H1 (cell line): ENCODE results near the gene ETNPPL. TPM values are rescaled to one million over a fixed set of nuclear protein-coding genes. Genes with fewer than 3 reads are reported as not detected.

ENCODE experiments used
- CTCF ChIA-PET: fragments of 300-600 bp; sonication (Branson Sonifier 250); formaldehyde crosslinking; loops from one replicate; lab custom pipeline; 2021; ENCODE audit not compliant: partially characterized antibody; lab: Charles Lee
- POLR2A ChIA-PET: fragments of 300-600 bp; sonication (Branson Sonifier 250); formaldehyde crosslinking; loops from one replicate; lab custom pipeline; 2021; ENCODE audit warnings: inconsistent platforms; ENCODE audit not compliant: partially characterized antibody; lab: Charles Lee
- DNase-seq, 2 experiments: peaks; one replicate each; pipeline versions ENCODE4 v3.0.0 to v3.0.0-alpha.2; 2010 to 2022; ENCODE audit warnings: low spot score in 2 of 2, low read depth in 1 of 2, mixed read lengths in 1 of 2
- FAIRE-seq: peaks from 2 replicates; lab custom pipeline; 2011; peaks lifted over from hg19 to GRCh38; lab: Jason Lieb, UNC
- H2AFZ ChIP-seq: 2 replicates; pipeline ENCODE4 v1.8.1; 2012; ENCODE audit warnings: low read length, inconsistent platforms
- H2AK5ac ChIP-seq: 2 replicates; pipeline ENCODE4 v1.6.1; 2013; ENCODE audit warnings: low read depth, low read length
- H2BK120ac ChIP-seq: replicated peaks from 2 replicates; pipeline ENCODE3; 2013; ENCODE audit warnings: low read depth, low read length, inconsistent platforms
- H2BK12ac ChIP-seq: 2 replicates; pipeline ENCODE4 v1.6.1; 2013; ENCODE audit warnings: low read depth, low read length
- H2BK15ac ChIP-seq: 2 replicates; pipeline ENCODE4 v1.6.1; 2013; ENCODE audit warnings: low read length
- H2BK20ac ChIP-seq: 2 replicates; pipeline ENCODE4 v1.6.1; 2013; ENCODE audit warnings: low read length
- H2BK5ac ChIP-seq: 2 replicates; pipeline ENCODE4 v1.6.1; 2013; ENCODE audit warnings: low read depth, low read length
- H3K14ac ChIP-seq: 2 replicates; pipeline ENCODE4 v1.6.1; 2013; ENCODE audit warnings: inconsistent platforms; ENCODE audit not compliant: insufficient read length
- H3K18ac ChIP-seq: 2 replicates; pipeline ENCODE4 v1.6.1; 2013; ENCODE audit warnings: low read length; ENCODE audit errors: extremely low read depth
- H3K23ac ChIP-seq: 2 replicates; pipeline ENCODE4 v1.6.1; 2013; ENCODE audit warnings: inconsistent platforms; ENCODE audit not compliant: insufficient read length
- H3K23me2 ChIP-seq: 2 replicates; pipeline ENCODE4 v1.6.1; 2013; ENCODE audit warnings: low read depth, low read length
- H3K27ac ChIP-seq: 2 replicates; pipeline ENCODE4 v1.6.1; 2011; ENCODE audit warnings: low read depth, low read length, inconsistent platforms
- H3K27me3 ChIP-seq, 4 experiments: replicated peaks in 1 of 4; 1 replicate in 1 of 4; 2 replicates in 3 of 4; pipeline versions ENCODE4 v1.6.1 to v1.8.1; 2011 to 2013; ENCODE audit warnings: low read length in 3 of 4, mild to moderate bottlenecking in 3 of 4, inconsistent platforms in 2 of 4, mixed read lengths in 2 of 4, moderate library complexity in 1 of 4; ENCODE audit not compliant: control insufficient read depth in 3 of 4, insufficient read depth in 3 of 4; ENCODE audit errors: extremely low read depth in 1 of 4
- H3K36me3 ChIP-seq, 4 experiments: 2 replicates each; pipeline versions ENCODE4 v1.6.1 to v1.8.1; 2011 to 2013; ENCODE audit warnings: mild to moderate bottlenecking in 4 of 4, low read length in 3 of 4, moderate library complexity in 2 of 4, control low read depth in 1 of 4, inconsistent platforms in 1 of 4; ENCODE audit not compliant: insufficient read depth in 4 of 4, control insufficient read depth in 2 of 4
- H3K4ac ChIP-seq: replicated peaks from 2 replicates; pipeline ENCODE3; 2013; ENCODE audit warnings: low read length, low read depth, mixed read lengths, inconsistent platforms; ENCODE audit not compliant: insufficient read length
- H3K4me1 ChIP-seq, 4 experiments: replicated peaks in 1 of 4; 1 replicate in 1 of 4; 2 replicates in 3 of 4; pipeline versions ENCODE4 v1.6.1 to v1.8.1; 2011 to 2013; ENCODE audit warnings: low read length in 3 of 4, inconsistent platforms in 2 of 4, mixed read lengths in 1 of 4; ENCODE audit not compliant: insufficient read depth in 4 of 4, control insufficient read depth in 3 of 4
- H3K4me2 ChIP-seq, 2 experiments: 2 replicates each; pipeline versions ENCODE4 v1.6.1 to v1.8.1; 2011 to 2013; ENCODE audit warnings: low read depth in 2 of 2, low read length in 2 of 2, control low read depth in 1 of 2, inconsistent platforms in 1 of 2, mild to moderate bottlenecking in 1 of 2; ENCODE audit not compliant: insufficient read depth in 1 of 2
- H3K4me3 ChIP-seq, 4 experiments: fragments of 200-600, 300-600 bp in 1 of 4; sonication (generic), shearing (Covaris generic), sonication (Bioruptor Twin) in 1 of 4; 2 replicates each; pipeline versions ENCODE4 v1.5.1 to v1.8.1; 2011 to 2016; ENCODE audit warnings: low read length in 4 of 4, low read depth in 3 of 4, control low read depth in 2 of 4, inconsistent platforms in 2 of 4, mild to moderate bottlenecking in 2 of 4, mixed read lengths in 1 of 4, moderate library complexity in 1 of 4; ENCODE audit not compliant: insufficient read depth in 2 of 4; ENCODE audit errors: extremely low read depth in 1 of 4
- H3K56ac ChIP-seq: replicated peaks from 2 replicates; pipeline ENCODE3; 2013; ENCODE audit warnings: low read depth, mild to moderate bottlenecking, mixed read lengths, low read length, inconsistent platforms; ENCODE audit not compliant: insufficient read length
- H3K79me1 ChIP-seq: 2 replicates; pipeline ENCODE4 v1.6.1; 2013; ENCODE audit warnings: low read depth, low read length, control low read depth
- H3K79me2 ChIP-seq, 2 experiments: 2 replicates each; pipeline versions ENCODE4 v1.6.1 to v1.8.1; 2012 to 2013; ENCODE audit warnings: low read length in 2 of 2, mild to moderate bottlenecking in 2 of 2, inconsistent platforms in 1 of 2; ENCODE audit not compliant: insufficient read depth in 2 of 2, control insufficient read depth in 1 of 2
- H3K9ac ChIP-seq, 4 experiments: replicated peaks in 1 of 4; 1 replicate in 1 of 4; 2 replicates in 3 of 4; pipeline versions ENCODE4 v1.6.1 to v1.8.1; 2011 to 2013; ENCODE audit warnings: low read depth in 3 of 4, low read length in 3 of 4, control low read depth in 2 of 4, mild to moderate bottlenecking in 2 of 4, moderate library complexity in 2 of 4, inconsistent platforms in 1 of 4; ENCODE audit errors: extremely low read depth in 1 of 4
- H3K9me3 ChIP-seq, 2 experiments: 2 replicates each; pipeline versions ENCODE4 v1.6.1 to v1.8.1; 2012 to 2013; ENCODE audit warnings: mild to moderate bottlenecking in 2 of 2, moderate library complexity in 2 of 2, control low read depth in 1 of 2, inconsistent platforms in 1 of 2, low read depth in 1 of 2, low read length in 1 of 2, mixed read lengths in 1 of 2; ENCODE audit not compliant: insufficient read depth in 2 of 2
- H4K20me1 ChIP-seq, 2 experiments: replicated peaks in 1 of 2; 2 replicates each; pipeline versions ENCODE3 to v1.8.1; 2011 to 2013; ENCODE audit warnings: inconsistent platforms in 2 of 2, low read length in 2 of 2, mild to moderate bottlenecking in 1 of 2; ENCODE audit not compliant: insufficient read depth in 2 of 2, control insufficient read depth in 1 of 2
- H4K5ac ChIP-seq: 2 replicates; pipeline ENCODE4 v1.6.1; 2013; ENCODE audit warnings: low read length, low read depth, mixed read lengths, inconsistent platforms; ENCODE audit not compliant: insufficient read length
- H4K8ac ChIP-seq: 2 replicates; pipeline ENCODE4 v1.8.0; 2013; ENCODE audit warnings: mild to moderate bottlenecking, moderate library complexity, low read length, inconsistent platforms; ENCODE audit not compliant: insufficient read depth; ENCODE audit errors: extremely low read depth
- H4K91ac ChIP-seq: replicated peaks from 2 replicates; pipeline ENCODE3; 2013; ENCODE audit warnings: low read length, mixed read lengths, inconsistent platforms; ENCODE audit not compliant: insufficient read length
- CEBPB ChIP-seq: IDR thresholded peaks from 2 replicates; pipeline ENCODE4 v1.6.1; 2012; ENCODE audit warnings: low read depth, low read length
- CHD1 ChIP-seq: IDR thresholded peaks from 2 replicates; pipeline ENCODE4 v1.6.1; 2012; ENCODE audit warnings: low read depth, low read length, improper control_type of control experiment
- CREB1 ChIP-seq: IDR thresholded peaks from 2 replicates; pipeline ENCODE4 v1.6.1; 2012; ENCODE audit warnings: inconsistent platforms
- CTBP2 ChIP-seq: IDR thresholded peaks from 2 replicates; pipeline ENCODE4 v1.7.0; 2011; ENCODE audit warnings: borderline replicate concordance, mild to moderate bottlenecking, moderate library complexity, mixed read lengths, low read length; ENCODE audit not compliant: insufficient read depth, insufficient read length
- E2F6 ChIP-seq: IDR thresholded peaks from 2 replicates; pipeline ENCODE4 v1.6.1; 2012; ENCODE audit warnings: inconsistent platforms
- EGR1 ChIP-seq: IDR thresholded peaks from 2 replicates; pipeline ENCODE4 v1.6.1; 2011; ENCODE audit warnings: low read depth, low read length, borderline replicate concordance
- EZH2 ChIP-seq: fragments of 200-600 bp; sonication (generic); IDR thresholded peaks from 2 replicates; pipeline ENCODE4 v1.7.1; 2012; ENCODE audit warnings: low read depth, mild to moderate bottlenecking, moderate library complexity, low read length, inconsistent platforms; ENCODE audit not compliant: severe bottlenecking
- FOSL1 ChIP-seq: IDR thresholded peaks from 2 replicates; pipeline ENCODE4 v1.6.1; 2011; ENCODE audit warnings: mild to moderate bottlenecking, low read depth, low read length, moderate library complexity; ENCODE audit not compliant: insufficient read depth
- KDM5A ChIP-seq: fragments of 200-600 bp; IDR thresholded peaks from 2 replicates; pipeline ENCODE4 v1.7.1; 2012; ENCODE audit warnings: mild to moderate bottlenecking, low read length, inconsistent platforms, mixed read lengths
- POLR2A ChIP-seq, 2 experiments: IDR thresholded peaks; 1 replicate in 1 of 2; 2 replicates in 1 of 2; pipeline ENCODE4 v1.6.1; 2011; ENCODE audit warnings: low read depth in 2 of 2, low read length in 2 of 2, mild to moderate bottlenecking in 2 of 2; ENCODE audit errors: control extremely low read depth in 1 of 2
- SUZ12 ChIP-seq: fragments of 200-600 bp; sonication (generic); IDR thresholded peaks from 2 replicates; pipeline ENCODE4 v1.6.1; 2012; ENCODE audit warnings: mild to moderate bottlenecking, inconsistent platforms, low read length, moderate library complexity, mixed read lengths
- TAF1 ChIP-seq: IDR thresholded peaks from 2 replicates; pipeline ENCODE4 v1.6.1; 2011; ENCODE audit warnings: mild to moderate bottlenecking, low read depth, low read length
- TEAD4 ChIP-seq: IDR thresholded peaks from 2 replicates; pipeline ENCODE4 v1.6.1; 2012; ENCODE audit warnings: low read depth, low read length, inconsistent platforms, mixed read lengths
- polyA plus RNA-seq, 7 experiments: library from polyadenylated mRNA; depleted of rRNA in 3 of 7; stranded (reverse) in 5 of 7; unstranded in 2 of 7; fragments of >200 nt in 5 of 7; fragments of 200-250 nt in 2 of 7; gene quantifications; 1 replicate in 5 of 7; 2 replicates in 1 of 7; 4 replicates in 1 of 7; pipeline versions ENCODE4 v1.2.1 to v1.2.3, GENCODE V29; 2011 to 2013; ENCODE audit warnings: missing spikeins in 2 of 7, mixed read lengths in 2 of 7
- total RNA-seq: library from RNA; stranded (reverse); fragmentation: NEBNext Ultra II Directional; extraction: Animal tissue kit (Norgen Biotek cat#: 25700); gene quantifications from 2 replicates; pipeline ENCODE4 v1.2.1, GENCODE V29; 2021

ETNPPL gene
- total and polyA plus RNA-seq, 2 of the 8 experiments (the other 6 are each of a cell fraction or from before 2014, with no cell fraction given): 0.80 to 2.5 TPM

GRCh38 chr4:108754327-108754726 lies 8.5 kb downstream of the ETNPPL start:
- Histone ChIP-seq H3K4me2 (no peak overlapping the region), H4K20me1 (peaks cover 0 to 2% of the 10 kb centered on the region in 2 experiments), H3K56ac (no peak overlapping the region), H2AFZ (no peak overlapping the region), H3K36me3 (no peaks in the 10 kb centered on the region), H2BK12ac (no peak overlapping the region), H4K8ac (no peak overlapping the region), H3K9ac (no peak overlapping the region), H2BK15ac (no peak overlapping the region), H4K5ac (no peak overlapping the region), H3K18ac (no peak overlapping the region), H3K79me1 (no peaks in the 10 kb centered on the region), H3K4ac (no peak overlapping the region), H3K27ac (no peak overlapping the region), H2BK120ac (no peak overlapping the region), H3K23ac (no peak overlapping the region), H2BK5ac (no peak overlapping the region), H3K23me2 (no peaks in the 10 kb centered on the region), H3K14ac (no peak overlapping the region), H3K4me3 (no peak overlapping the region), H3K9me3 (no peaks in the 10 kb centered on the region), H4K91ac (no peak overlapping the region), H3K27me3 (no peaks in the 10 kb centered on the region), H2AK5ac (no peak overlapping the region), H3K4me1 (no peaks in the 10 kb centered on the region), H3K79me2 (no peaks in the 10 kb centered on the region), H2BK20ac (no peak overlapping the region)
- DNase-seq (no peak), FAIRE-seq (no peak)
- TF ChIP-seq TAF1: no peak
- no peak for TF ChIP-seq E2F6
- TF ChIP-seq CTBP2: no peak
- TF ChIP-seq CEBPB: no peak
- no peak for TF ChIP-seq KDM5A
- no peak for TF ChIP-seq CHD1
- TF ChIP-seq CREB1: no peak
- TF ChIP-seq FOSL1: no peak
- no peak for TF ChIP-seq EZH2
- TF ChIP-seq EGR1: no peak
- TF ChIP-seq POLR2A (IDR thresholded peaks at IDR 0.05; ENCODE audit: control extremely low read depth in 1 of 2, low read depth in 2 of 2, low read length in 2 of 2): no peak
- TF ChIP-seq SUZ12: no peak
- TF ChIP-seq TEAD4: no peak
- ChIA-PET POLR2A (no interaction called here), CTCF (no interaction called here)
